H1 (cell line): ENCODE measurements around the gene SEMA3F. TPM values are rescaled to one million over a fixed set of nuclear protein-coding genes. Genes with fewer than 3 reads are reported as not detected.

ENCODE experiments used
- CTCF ChIA-PET: fragments of 300-600 bp; sonication (Branson Sonifier 250); formaldehyde crosslinking; loops from one replicate; lab custom pipeline; 2021; ENCODE audit not compliant: partially characterized antibody; lab: Charles Lee
- POLR2A ChIA-PET: fragments of 300-600 bp; sonication (Branson Sonifier 250); formaldehyde crosslinking; loops from one replicate; lab custom pipeline; 2021; ENCODE audit warnings: inconsistent platforms; ENCODE audit not compliant: partially characterized antibody; lab: Charles Lee
- DNase-seq, 2 experiments: peaks; one replicate each; pipeline versions ENCODE4 v3.0.0 to v3.0.0-alpha.2; 2010 to 2022; ENCODE audit warnings: low spot score in 2 of 2, low read depth in 1 of 2, mixed read lengths in 1 of 2
- FAIRE-seq: peaks from 2 replicates; lab custom pipeline; 2011; peaks lifted over from hg19 to GRCh38; lab: Jason Lieb, UNC
- H2AFZ ChIP-seq: 2 replicates; pipeline ENCODE4 v1.8.1; 2012; ENCODE audit warnings: low read length, inconsistent platforms
- H2AK5ac ChIP-seq: 2 replicates; pipeline ENCODE4 v1.6.1; 2013; ENCODE audit warnings: low read depth, low read length
- H2BK120ac ChIP-seq: replicated peaks from 2 replicates; pipeline ENCODE3; 2013; ENCODE audit warnings: low read depth, low read length, inconsistent platforms
- H2BK12ac ChIP-seq: 2 replicates; pipeline ENCODE4 v1.6.1; 2013; ENCODE audit warnings: low read depth, low read length
- H2BK15ac ChIP-seq: 2 replicates; pipeline ENCODE4 v1.6.1; 2013; ENCODE audit warnings: low read length
- H2BK20ac ChIP-seq: 2 replicates; pipeline ENCODE4 v1.6.1; 2013; ENCODE audit warnings: low read length
- H2BK5ac ChIP-seq: 2 replicates; pipeline ENCODE4 v1.6.1; 2013; ENCODE audit warnings: low read depth, low read length
- H3K14ac ChIP-seq: 2 replicates; pipeline ENCODE4 v1.6.1; 2013; ENCODE audit warnings: inconsistent platforms; ENCODE audit not compliant: insufficient read length
- H3K18ac ChIP-seq: 2 replicates; pipeline ENCODE4 v1.6.1; 2013; ENCODE audit warnings: low read length; ENCODE audit errors: extremely low read depth
- H3K23ac ChIP-seq: 2 replicates; pipeline ENCODE4 v1.6.1; 2013; ENCODE audit warnings: inconsistent platforms; ENCODE audit not compliant: insufficient read length
- H3K23me2 ChIP-seq: 2 replicates; pipeline ENCODE4 v1.6.1; 2013; ENCODE audit warnings: low read depth, low read length
- H3K27ac ChIP-seq: 2 replicates; pipeline ENCODE4 v1.6.1; 2011; ENCODE audit warnings: low read depth, low read length, inconsistent platforms
- H3K27me3 ChIP-seq, 4 experiments: replicated peaks in 1 of 4; 1 replicate in 1 of 4; 2 replicates in 3 of 4; pipeline versions ENCODE4 v1.6.1 to v1.8.1; 2011 to 2013; ENCODE audit warnings: low read length in 3 of 4, mild to moderate bottlenecking in 3 of 4, inconsistent platforms in 2 of 4, mixed read lengths in 2 of 4, moderate library complexity in 1 of 4; ENCODE audit not compliant: control insufficient read depth in 3 of 4, insufficient read depth in 3 of 4; ENCODE audit errors: extremely low read depth in 1 of 4
- H3K36me3 ChIP-seq, 4 experiments: 2 replicates each; pipeline versions ENCODE4 v1.6.1 to v1.8.1; 2011 to 2013; ENCODE audit warnings: mild to moderate bottlenecking in 4 of 4, low read length in 3 of 4, moderate library complexity in 2 of 4, control low read depth in 1 of 4, inconsistent platforms in 1 of 4; ENCODE audit not compliant: insufficient read depth in 4 of 4, control insufficient read depth in 2 of 4
- H3K4ac ChIP-seq: replicated peaks from 2 replicates; pipeline ENCODE3; 2013; ENCODE audit warnings: low read length, low read depth, mixed read lengths, inconsistent platforms; ENCODE audit not compliant: insufficient read length
- H3K4me1 ChIP-seq, 4 experiments: replicated peaks in 1 of 4; 1 replicate in 1 of 4; 2 replicates in 3 of 4; pipeline versions ENCODE4 v1.6.1 to v1.8.1; 2011 to 2013; ENCODE audit warnings: low read length in 3 of 4, inconsistent platforms in 2 of 4, mixed read lengths in 1 of 4; ENCODE audit not compliant: insufficient read depth in 4 of 4, control insufficient read depth in 3 of 4
- H3K4me2 ChIP-seq, 2 experiments: 2 replicates each; pipeline versions ENCODE4 v1.6.1 to v1.8.1; 2011 to 2013; ENCODE audit warnings: low read depth in 2 of 2, low read length in 2 of 2, control low read depth in 1 of 2, inconsistent platforms in 1 of 2, mild to moderate bottlenecking in 1 of 2; ENCODE audit not compliant: insufficient read depth in 1 of 2
- H3K4me3 ChIP-seq, 4 experiments: fragments of 200-600, 300-600 bp in 1 of 4; sonication (generic), shearing (Covaris generic), sonication (Bioruptor Twin) in 1 of 4; 2 replicates each; pipeline versions ENCODE4 v1.5.1 to v1.8.1; 2011 to 2016; ENCODE audit warnings: low read length in 4 of 4, low read depth in 3 of 4, control low read depth in 2 of 4, inconsistent platforms in 2 of 4, mild to moderate bottlenecking in 2 of 4, mixed read lengths in 1 of 4, moderate library complexity in 1 of 4; ENCODE audit not compliant: insufficient read depth in 2 of 4; ENCODE audit errors: extremely low read depth in 1 of 4
- H3K56ac ChIP-seq: replicated peaks from 2 replicates; pipeline ENCODE3; 2013; ENCODE audit warnings: low read depth, mild to moderate bottlenecking, mixed read lengths, low read length, inconsistent platforms; ENCODE audit not compliant: insufficient read length
- H3K79me1 ChIP-seq: 2 replicates; pipeline ENCODE4 v1.6.1; 2013; ENCODE audit warnings: low read depth, low read length, control low read depth
- H3K79me2 ChIP-seq, 2 experiments: 2 replicates each; pipeline versions ENCODE4 v1.6.1 to v1.8.1; 2012 to 2013; ENCODE audit warnings: low read length in 2 of 2, mild to moderate bottlenecking in 2 of 2, inconsistent platforms in 1 of 2; ENCODE audit not compliant: insufficient read depth in 2 of 2, control insufficient read depth in 1 of 2
- H3K9ac ChIP-seq, 4 experiments: replicated peaks in 1 of 4; 1 replicate in 1 of 4; 2 replicates in 3 of 4; pipeline versions ENCODE4 v1.6.1 to v1.8.1; 2011 to 2013; ENCODE audit warnings: low read depth in 3 of 4, low read length in 3 of 4, control low read depth in 2 of 4, mild to moderate bottlenecking in 2 of 4, moderate library complexity in 2 of 4, inconsistent platforms in 1 of 4; ENCODE audit errors: extremely low read depth in 1 of 4
- H3K9me3 ChIP-seq, 2 experiments: 2 replicates each; pipeline versions ENCODE4 v1.6.1 to v1.8.1; 2012 to 2013; ENCODE audit warnings: mild to moderate bottlenecking in 2 of 2, moderate library complexity in 2 of 2, control low read depth in 1 of 2, inconsistent platforms in 1 of 2, low read depth in 1 of 2, low read length in 1 of 2, mixed read lengths in 1 of 2; ENCODE audit not compliant: insufficient read depth in 2 of 2
- H4K20me1 ChIP-seq, 2 experiments: replicated peaks in 1 of 2; 2 replicates each; pipeline versions ENCODE3 to v1.8.1; 2011 to 2013; ENCODE audit warnings: inconsistent platforms in 2 of 2, low read length in 2 of 2, mild to moderate bottlenecking in 1 of 2; ENCODE audit not compliant: insufficient read depth in 2 of 2, control insufficient read depth in 1 of 2
- H4K5ac ChIP-seq: 2 replicates; pipeline ENCODE4 v1.6.1; 2013; ENCODE audit warnings: low read length, low read depth, mixed read lengths, inconsistent platforms; ENCODE audit not compliant: insufficient read length
- H4K8ac ChIP-seq: 2 replicates; pipeline ENCODE4 v1.8.0; 2013; ENCODE audit warnings: mild to moderate bottlenecking, moderate library complexity, low read length, inconsistent platforms; ENCODE audit not compliant: insufficient read depth; ENCODE audit errors: extremely low read depth
- H4K91ac ChIP-seq: replicated peaks from 2 replicates; pipeline ENCODE3; 2013; ENCODE audit warnings: low read length, mixed read lengths, inconsistent platforms; ENCODE audit not compliant: insufficient read length
- BCL11A ChIP-seq, 2 experiments: IDR thresholded peaks; one replicate each; pipeline ENCODE4 v1.6.1; 2011; ENCODE audit warnings: low read depth in 2 of 2, low read length in 2 of 2, mild to moderate bottlenecking in 2 of 2
- CHD1 ChIP-seq: IDR thresholded peaks from 2 replicates; pipeline ENCODE4 v1.6.1; 2012; ENCODE audit warnings: low read depth, low read length, improper control_type of control experiment
- KDM4A ChIP-seq: IDR thresholded peaks from one replicate; pipeline ENCODE4 v1.7.1; 2012; ENCODE audit warnings: low read depth, mild to moderate bottlenecking, moderate library complexity, low read length, inconsistent platforms; ENCODE audit not compliant: severe bottlenecking
- MAFK ChIP-seq: IDR thresholded peaks from 2 replicates; pipeline ENCODE4 v1.6.1; 2012; ENCODE audit warnings: low read depth, mild to moderate bottlenecking, improper control_type of control experiment, low read length
- NRF1 ChIP-seq: IDR thresholded peaks from 2 replicates; pipeline ENCODE4 v1.6.1; 2011; ENCODE audit warnings: mild to moderate bottlenecking, low read depth, low read length, improper control_type of control experiment
- POU5F1 ChIP-seq: IDR thresholded peaks from 2 replicates; pipeline ENCODE4 v1.6.1; 2011; ENCODE audit warnings: low read depth, mild to moderate bottlenecking, low read length, moderate library complexity
- TAF1 ChIP-seq: IDR thresholded peaks from 2 replicates; pipeline ENCODE4 v1.6.1; 2011; ENCODE audit warnings: mild to moderate bottlenecking, low read depth, low read length
- TBP ChIP-seq: IDR thresholded peaks from 2 replicates; pipeline ENCODE4 v1.6.1; 2011; ENCODE audit warnings: low read depth, low read length, improper control_type of control experiment
- YY1 ChIP-seq: IDR thresholded peaks from 2 replicates; pipeline ENCODE4 v1.6.1; 2011; ENCODE audit warnings: low read depth, mild to moderate bottlenecking, low read length
- WGBS, 2 experiments: shearing (Covaris generic) in 1 of 2; methylation state at CpG; one replicate each; pipeline versions ENCODE4 v1.1.6 to v1.1.7; 2013 to 2015; ENCODE audit warnings: low lambda C conversion rate in 2 of 2, mixed read lengths in 2 of 2, inconsistent platforms in 1 of 2, low coverage in 1 of 2, missing lambda C conversion rate in 1 of 2; ENCODE audit not compliant: insufficient replicate concordance in 2 of 2, insufficient coverage in 1 of 2, insufficient read length in 1 of 2; ENCODE audit errors: extremely low coverage in 1 of 2, missing lambda C conversion rate in 1 of 2; 5-methylcytosine and 5-hydroxymethylcytosine counted together
- polyA plus RNA-seq, 7 experiments: library from polyadenylated mRNA; depleted of rRNA in 3 of 7; stranded (reverse) in 5 of 7; unstranded in 2 of 7; fragments of >200 nt in 5 of 7; fragments of 200-250 nt in 2 of 7; gene quantifications; 1 replicate in 5 of 7; 2 replicates in 1 of 7; 4 replicates in 1 of 7; pipeline versions ENCODE4 v1.2.1 to v1.2.3, GENCODE V29; 2011 to 2013; ENCODE audit warnings: missing spikeins in 2 of 7, mixed read lengths in 2 of 7
- total RNA-seq: library from RNA; stranded (reverse); fragmentation: NEBNext Ultra II Directional; extraction: Animal tissue kit (Norgen Biotek cat#: 25700); gene quantifications from 2 replicates; pipeline ENCODE4 v1.2.1, GENCODE V29; 2021
- TF ChIP-seq, protein P1 (sequence below): IDR thresholded peaks from 2 replicates; pipeline ENCODE4 v1.6.1; 2012; ENCODE audit warnings: inconsistent platforms

The SEMA3F gene
- total and polyA plus RNA-seq, 2 of the 8 experiments (the other 6 are each of a cell fraction or from before 2014, with no cell fraction given) = 20.3 to 37.0 TPM

DNA sequence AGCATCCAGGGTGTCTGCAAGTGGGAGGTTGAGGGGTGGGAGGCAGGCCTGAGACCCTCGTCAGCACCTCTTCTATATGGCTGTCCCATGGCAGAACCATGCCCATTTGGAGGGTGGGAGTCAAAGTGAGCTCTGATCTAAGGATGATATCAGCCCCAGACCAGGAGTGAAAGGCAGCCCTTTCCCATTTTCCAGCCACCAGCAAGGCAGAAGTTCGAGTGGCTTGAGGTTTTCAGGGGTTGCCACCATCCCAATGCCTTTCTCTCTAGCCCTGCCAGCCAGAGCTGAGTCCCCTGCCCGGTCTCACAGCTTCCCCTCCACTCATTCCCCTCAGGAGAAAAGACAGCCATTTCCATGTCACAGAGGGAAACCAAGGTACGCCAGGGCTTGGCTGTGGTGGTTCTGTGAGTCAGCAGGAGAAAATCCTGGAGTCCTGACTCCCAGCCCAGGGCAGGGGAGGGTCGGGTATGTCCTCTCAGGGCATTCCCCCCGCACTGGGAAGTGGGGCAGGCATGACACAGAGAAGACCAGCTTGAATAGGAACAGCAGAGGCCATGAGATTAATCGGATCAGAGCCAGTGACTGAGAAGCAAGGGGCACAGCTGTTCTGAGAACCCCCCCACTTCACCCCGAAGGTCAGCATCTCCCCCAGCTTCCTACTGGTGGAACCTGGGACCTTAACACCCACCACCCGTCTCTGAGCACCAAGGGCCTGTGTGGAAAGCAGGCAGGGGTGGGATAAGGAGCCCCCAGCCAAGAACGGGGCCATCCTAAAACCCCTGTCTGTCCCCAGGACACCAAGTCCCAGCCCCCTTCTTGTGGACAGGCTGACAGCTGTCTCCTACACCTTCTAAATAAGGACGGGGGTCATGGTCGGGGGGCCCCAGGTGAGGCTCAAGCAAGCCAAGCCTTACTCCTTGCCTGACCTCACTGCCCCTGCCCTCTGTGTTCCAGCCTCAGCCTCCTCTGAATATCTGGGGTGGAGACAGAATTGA is 49.0 kb downstream of the SEMA3F start:
- 0 out of 2 replicates have a peak overlapping the region, but pooled peaks have one; percentile 24 for H2AK5ac ChIP-seq
- WGBS, 2 experiments = 80% methylated on average over 12 of the region's 12 CpGs; no CpG with 5 or more reads in 1 of the 2 experiments
- H2BK15ac ChIP-seq = 0 out of 2 replicates have a peak overlapping the region, but pooled peaks have one; percentile 72
- FAIRE-seq = no peak
- peaks cover 6% of the 10 kb centered on the region for H3K23me2 ChIP-seq
- H2BK120ac ChIP-seq = no peak overlapping the region
- DNase-seq = no peak
- H3K9me3 ChIP-seq = no peaks in the 10 kb centered on the region
- no peak overlapping the region for H3K4ac ChIP-seq
- H4K91ac ChIP-seq = no peak overlapping the region
- no peak overlapping the region for H3K9ac ChIP-seq
- no peaks in the 10 kb centered on the region for H3K79me1 ChIP-seq
- ChIA-PET POLR2A (interaction anchor here (0.9 to 3.0 kb wide), 7 partner anchors 9 to 88 kb away, joined by 3 to 16 read pairs (median 4); partner anchors contain the start of gene IFRD2), CTCF (interaction anchor here (0.6 to 48.1 kb wide), 9 partner anchors 16 to 142 kb away, joined by 3 to 2149 read pairs (median 4); partner anchors contain the start of genes GNAI2, GNAT1, LSMEM2 and SEMA3B)
- 0 out of 2 replicates have a peak overlapping the region, but pooled peaks have one; percentile 27 for H2BK12ac ChIP-seq
- no peak overlapping the region; the same call in 1 of the 2 replicates for H3K18ac ChIP-seq
- H3K14ac ChIP-seq = no peak overlapping the region
- peak overlapping the region; percentile 76 to 78; a peak in 2 of 4 replicates for H3K4me2 ChIP-seq
- H4K5ac ChIP-seq = no peak overlapping the region
- H3K36me3 ChIP-seq = no peaks in the 10 kb centered on the region
- peaks cover 0 to 21% (median 8%) of the 10 kb centered on the region in 4 experiments; a peak in 6 of 7 replicates for H3K4me1 ChIP-seq
- H4K8ac ChIP-seq = no peak overlapping the region
- no peak overlapping the region for H3K23ac ChIP-seq
- H3K27ac ChIP-seq = no peak overlapping the region
- H2BK5ac ChIP-seq = no peak overlapping the region
- no peaks in the 10 kb centered on the region for H4K20me1 ChIP-seq
- H3K4me3 ChIP-seq = peak overlapping the region in 1 of 4 experiments; percentile 68; a peak in 2 of 8 replicates
- no peaks in the 10 kb centered on the region for H3K79me2 ChIP-seq
- no peak overlapping the region for H2BK20ac ChIP-seq
- H2AFZ ChIP-seq = no peak overlapping the region
- H3K27me3 ChIP-seq = peaks cover 2 to 28% (median 21%) of the 10 kb centered on the region in 4 experiments
- H3K56ac ChIP-seq = no peak overlapping the region
- TF ChIP-seq POU5F1 (no peak), YY1 (no peak), NRF1 (no peak), CHD1 (no peak), KDM4A (no peak), BCL11A (IDR thresholded peaks at IDR 0.05; ENCODE audit: low read depth in 2 of 2, low read length in 2 of 2) (no peak), TBP (no peak), MAFK (no peak), TAF1 (no peak)
- TF ChIP-seq, protein P1, sequence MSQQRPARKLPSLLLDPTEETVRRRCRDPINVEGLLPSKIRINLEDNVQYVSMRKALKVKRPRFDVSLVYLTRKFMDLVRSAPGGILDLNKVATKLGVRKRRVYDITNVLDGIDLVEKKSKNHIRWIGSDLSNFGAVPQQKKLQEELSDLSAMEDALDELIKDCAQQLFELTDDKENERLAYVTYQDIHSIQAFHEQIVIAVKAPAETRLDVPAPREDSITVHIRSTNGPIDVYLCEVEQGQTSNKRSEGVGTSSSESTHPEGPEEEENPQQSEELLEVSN = no peak
